OCI-LY7 (cell line): ENCODE measurements around the gene ISLR. TPM values are rescaled to one million over a fixed set of nuclear protein-coding genes. Genes with fewer than 3 reads are reported as not detected.

Experiments used
- BruUV-seq: library from RNA; stranded (reverse); fragments of 400-500 nt; replicated peaks from 2 replicates; lab custom pipeline; 2021; lab: Mats Ljungman, UMichigan
- CTCF ChIA-PET: fragments of 300-600 bp; sonication (Branson Sonifier 250); formaldehyde crosslinking; loops from one replicate; lab custom pipeline; 2022; ENCODE audit warnings: antibody characterized with exemption; ENCODE audit not compliant: unreplicated experiment; lab: Charles Lee
- POLR2A ChIA-PET: fragments of 300-600 bp; sonication (Branson Sonifier 250); formaldehyde crosslinking; loops from one replicate; lab custom pipeline; 2022; ENCODE audit warnings: antibody characterized with exemption; lab: Charles Lee
- DNase-seq: peaks from one replicate; pipeline ENCODE4 v3.0.0-alpha.2; 2015; ENCODE audit warnings: low spot score
- H2AFZ ChIP-seq: fragments of 200-600 bp; sonication (generic), shearing (Covaris generic); 2 replicates; pipeline ENCODE4 v1.6.1; 2014; ENCODE audit warnings: mild to moderate bottlenecking, antibody characterized with exemption, low read length, moderate library complexity
- H3K27ac ChIP-seq: fragments of 200-600 bp; sonication (generic); 2 replicates; pipeline ENCODE4 v1.5.1; 2014; ENCODE audit warnings: mixed run types, low read depth, mild to moderate bottlenecking, moderate library complexity, low read length, inconsistent platforms; ENCODE audit not compliant: poor library complexity, severe bottlenecking
- H3K36me3 ChIP-seq: fragments of 200-600 bp; sonication (generic); 2 replicates; pipeline ENCODE4 v1.6.1; 2014; ENCODE audit warnings: mild to moderate bottlenecking, antibody characterized with exemption, low read length, moderate library complexity, mixed read lengths; ENCODE audit not compliant: insufficient read depth
- H3K4me1 ChIP-seq: fragments of 200-600 bp; sonication (generic); 2 replicates; pipeline ENCODE4 v1.5.1; 2014; ENCODE audit warnings: mild to moderate bottlenecking, low read length; ENCODE audit not compliant: insufficient read depth, poor library complexity, severe bottlenecking
- H3K4me2 ChIP-seq: fragments of 200-600 bp; sonication (generic); 2 replicates; pipeline ENCODE4 v1.6.1; 2014; ENCODE audit warnings: mild to moderate bottlenecking, low read length
- H3K4me3 ChIP-seq: fragments of 200-600 bp; sonication (generic); 2 replicates; pipeline ENCODE4 v1.5.1; 2014; ENCODE audit warnings: mild to moderate bottlenecking, low read depth, low read length; ENCODE audit not compliant: poor library complexity, severe bottlenecking
- H3K79me2 ChIP-seq: fragments of 200-600 bp; sonication (generic); 2 replicates; pipeline ENCODE4 v1.6.1; 2016; ENCODE audit warnings: low read depth, mild to moderate bottlenecking, low read length, moderate library complexity, mixed read lengths; ENCODE audit not compliant: insufficient read depth
- H3K9me2 ChIP-seq: fragments of 200-600 bp; sonication (generic); 2 replicates; pipeline ENCODE4 v1.6.1; 2016; ENCODE audit warnings: mild to moderate bottlenecking, low read length, mixed read lengths; ENCODE audit not compliant: insufficient read depth
- H3K9me3 ChIP-seq: fragments of 200-600 bp; sonication (generic); 2 replicates; pipeline ENCODE4 v1.6.1; 2014; ENCODE audit warnings: mild to moderate bottlenecking, mixed run types, low read length, mixed read lengths
- H4K20me1 ChIP-seq: fragments of 200-600 bp; sonication (generic); 2 replicates; pipeline ENCODE4 v1.6.1; 2014; ENCODE audit warnings: mild to moderate bottlenecking, antibody characterized with exemption, low read length, moderate library complexity, mixed read lengths; ENCODE audit not compliant: insufficient read depth
- CTCF ChIP-seq: fragments of 200-600 bp; sonication (generic); conservative IDR thresholded peaks from 2 replicates; pipeline ENCODE4 v1.5.1; 2014; ENCODE audit warnings: mild to moderate bottlenecking, antibody characterized with exemption, low read length, moderate library complexity, mixed read lengths
- EZH2phosphoT487 ChIP-seq: fragments of 200-600 bp; sonication (generic); IDR thresholded peaks from 2 replicates; pipeline ENCODE4 v1.6.1; 2018; ENCODE audit warnings: low read depth, borderline replicate concordance, mild to moderate bottlenecking, mixed run types, antibody characterized with exemption, low read length, moderate library complexity, mixed read lengths
- intact Hi-C: fragments of 100-400 bp; cut with micrococcal nuclease; formaldehyde crosslinking; loops from one replicate; pipeline ENCODE4 v1.10.0; 2022; ENCODE audit not compliant: unreplicated experiment
- total RNA-seq, 2 experiments: library from RNA; depleted of rRNA in 1 of 2; stranded (reverse); fragments of >200 nt in 1 of 2; shearing (Covaris generic) in 1 of 2; gene quantifications; 2 replicates each; pipeline ENCODE4 v1.2.3, GENCODE V29; 2014 to 2022

The ISLR gene
- total RNA-seq, 2 experiments from 2014 or later = not detected

DNA sequence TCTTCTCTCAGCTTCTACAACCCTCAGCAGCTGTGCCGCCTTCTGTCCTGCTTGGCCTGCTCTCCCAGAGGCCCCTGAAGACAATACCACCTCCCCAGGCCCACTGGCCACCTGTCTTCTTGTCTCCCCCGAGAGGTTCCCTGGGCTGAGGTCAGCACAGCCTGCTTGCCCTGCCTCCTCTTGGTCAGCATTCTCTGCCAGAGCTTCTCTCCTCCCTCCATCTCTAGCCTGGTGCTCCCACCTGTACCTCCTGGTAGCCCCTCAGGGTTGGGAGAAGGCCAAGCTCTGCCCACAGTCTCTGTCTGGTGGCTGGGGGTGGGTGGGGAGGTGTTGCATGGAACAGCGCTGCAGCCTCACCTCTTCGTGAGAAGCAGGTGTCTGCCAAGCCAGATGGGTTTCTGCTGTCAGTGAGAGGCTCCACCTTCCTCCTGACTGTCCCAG lies 5.6 kb upstream of the ISLR start:
- Histone ChIP-seq H3K4me3 (no peak overlapping the region), H3K27ac (no peak overlapping the region), H3K9me2 (no peaks in the 10 kb centered on the region), H3K4me2 (no peak overlapping the region), H3K79me2 (no peaks in the 10 kb centered on the region), H3K9me3 (no peaks in the 10 kb centered on the region), H2AFZ (no peak overlapping the region), H3K4me1 (no peaks in the 10 kb centered on the region), H3K36me3 (no peaks in the 10 kb centered on the region), H4K20me1 (no peaks in the 10 kb centered on the region)
- no TSS peak for BruUV-seq
- CTCF ChIA-PET = no interaction called here
- TF ChIP-seq EZH2phosphoT487 (no peak), CTCF (no peak)
- POLR2A ChIA-PET = interaction anchor here (0.6 kb wide), 1 partner anchor 1451 kb away, joined by 3 read pairs; no protein-coding TSS in a partner anchor
- DNase-seq = no peak
- intact Hi-C loops = no loop called here

DNA sequence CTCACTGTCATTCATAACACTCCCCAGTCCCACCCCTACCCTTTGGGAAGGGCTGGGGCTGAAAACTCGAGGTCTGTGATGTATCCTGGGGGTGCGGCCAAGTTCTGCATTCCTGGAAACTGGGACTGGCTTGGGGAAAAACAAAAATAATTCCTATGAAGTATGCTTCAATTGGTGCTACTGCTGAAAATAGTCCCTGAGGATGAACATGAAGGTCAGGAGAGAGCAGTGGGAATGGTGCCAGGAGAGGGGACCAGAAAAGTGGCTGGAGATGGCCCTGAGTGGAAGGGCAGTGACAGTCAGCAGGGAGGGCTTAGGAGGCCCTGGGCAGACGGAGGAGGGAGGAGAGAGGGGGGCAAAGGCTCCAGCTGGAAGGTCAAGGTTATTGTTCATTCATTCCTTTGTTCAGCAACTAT lies 4.8 kb upstream of the ISLR start:
- Histone ChIP-seq H3K79me2 (no peaks in the 10 kb centered on the region), H3K27ac (no peak overlapping the region), H3K9me3 (no peaks in the 10 kb centered on the region), H2AFZ (no peak overlapping the region), H3K4me3 (no peak overlapping the region), H3K36me3 (no peaks in the 10 kb centered on the region), H4K20me1 (no peaks in the 10 kb centered on the region), H3K4me1 (no peaks in the 10 kb centered on the region), H3K4me2 (no peak overlapping the region), H3K9me2 (no peaks in the 10 kb centered on the region)
- no peak for DNase-seq
- TF ChIP-seq EZH2phosphoT487 = no peak
- no peak for TF ChIP-seq CTCF
- POLR2A ChIA-PET = no interaction called here
- intact Hi-C loops = no loop called here
- no TSS peak for BruUV-seq
- CTCF ChIA-PET = no interaction called here

GRCh38 chr15:74170071-74170844 lies 3.3 kb upstream of the ISLR start:
- H3K4me1 ChIP-seq = no peaks in the 10 kb centered on the region
- H3K27ac ChIP-seq = no peak overlapping the region
- no peaks in the 10 kb centered on the region for H3K9me2 ChIP-seq
- no peaks in the 10 kb centered on the region for H3K9me3 ChIP-seq
- ChIA-PET CTCF (no interaction called here), POLR2A (no interaction called here)
- intact Hi-C loops = no loop called here
- no peak for DNase-seq
- no peak for TF ChIP-seq EZH2phosphoT487
- H3K79me2 ChIP-seq = no peaks in the 10 kb centered on the region
- no peaks in the 10 kb centered on the region for H3K36me3 ChIP-seq
- H4K20me1 ChIP-seq = no peaks in the 10 kb centered on the region
- H2AFZ ChIP-seq = no peak overlapping the region
- H3K4me3 ChIP-seq = no peak overlapping the region
- BruUV-seq = no TSS peak
- H3K4me2 ChIP-seq = no peak overlapping the region
